Measurements from ENCODE around the gene DLK1.

DLK1 gene

DNA sequence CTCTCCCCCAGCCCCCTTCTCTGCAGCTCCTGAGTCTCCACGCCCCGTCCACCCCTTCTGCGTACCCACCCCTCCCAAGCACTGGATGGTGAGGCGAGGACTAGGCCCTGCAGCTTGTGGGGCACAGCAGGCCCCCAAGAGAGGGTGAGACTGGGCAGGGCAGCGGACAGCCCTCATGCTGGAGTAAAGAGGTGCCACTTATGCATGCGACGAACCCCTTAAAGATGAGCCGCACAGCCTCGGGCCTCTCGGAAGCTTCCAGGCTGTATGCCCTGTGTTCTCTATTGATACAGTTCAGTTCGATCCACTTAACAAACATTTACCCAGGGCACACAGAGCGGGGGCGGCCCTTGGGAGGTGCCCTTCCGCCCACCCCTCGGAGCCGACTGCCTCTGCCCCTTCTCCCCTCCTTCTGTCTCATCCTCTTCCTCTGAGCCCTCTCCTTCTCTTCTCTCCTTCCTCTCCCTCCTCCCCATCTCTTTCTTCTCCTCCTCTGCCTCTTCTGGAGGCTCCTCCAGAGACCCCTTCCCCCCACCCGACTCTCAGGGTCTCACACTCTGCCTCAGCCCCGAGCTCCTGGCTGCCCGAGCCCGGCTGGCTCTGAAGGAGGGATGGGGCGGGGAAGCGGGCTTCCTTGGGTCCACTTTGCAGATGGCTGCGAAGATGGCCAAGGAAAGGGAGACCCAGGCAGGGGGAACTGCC lies 32.7 kb upstream of the DLK1 start:
- DNase-seq (ENCODE audit: low read depth) = no peak

DNA sequence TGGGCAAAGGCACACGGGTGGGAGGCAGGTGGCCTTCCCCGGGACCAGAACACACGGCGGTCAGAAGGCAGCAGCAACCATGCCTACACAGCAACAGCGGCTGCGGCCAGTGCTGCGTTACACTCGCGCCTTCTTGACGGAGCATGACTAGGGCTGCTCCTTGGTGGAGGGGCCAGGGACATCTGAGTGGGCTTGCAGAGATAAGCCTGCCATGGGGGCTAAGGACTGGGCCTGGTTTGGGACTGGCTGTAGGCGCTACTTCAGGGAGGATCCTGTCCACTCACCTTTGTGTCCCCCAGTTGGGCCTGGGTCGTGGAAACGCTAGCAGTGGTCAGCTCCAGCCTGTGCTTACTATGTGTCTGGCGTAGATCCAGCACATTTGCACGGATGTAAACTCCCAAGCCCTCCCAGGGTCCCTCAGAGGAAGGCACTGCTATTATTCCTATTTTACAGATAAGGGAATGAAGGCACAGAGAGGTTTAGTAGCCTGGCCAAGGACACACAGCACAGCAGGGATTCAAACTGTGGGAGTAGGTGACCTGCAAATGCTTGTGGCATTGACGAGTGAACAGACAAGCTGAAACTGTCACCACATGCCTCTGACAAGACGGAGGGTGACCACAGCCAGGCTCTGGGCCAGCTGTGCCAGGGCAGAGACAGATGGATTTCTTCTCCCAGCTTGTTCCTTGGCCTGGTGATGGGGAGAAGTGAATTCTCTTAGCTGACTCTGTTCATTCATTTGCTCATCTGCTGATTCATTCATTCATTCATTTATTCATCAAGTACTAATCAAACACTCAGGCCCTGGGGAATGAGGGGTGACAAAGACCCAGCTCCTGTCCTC lies 31.9 kb upstream of the DLK1 start:
- no peak for DNase-seq (ENCODE audit: low read depth)

DNA sequence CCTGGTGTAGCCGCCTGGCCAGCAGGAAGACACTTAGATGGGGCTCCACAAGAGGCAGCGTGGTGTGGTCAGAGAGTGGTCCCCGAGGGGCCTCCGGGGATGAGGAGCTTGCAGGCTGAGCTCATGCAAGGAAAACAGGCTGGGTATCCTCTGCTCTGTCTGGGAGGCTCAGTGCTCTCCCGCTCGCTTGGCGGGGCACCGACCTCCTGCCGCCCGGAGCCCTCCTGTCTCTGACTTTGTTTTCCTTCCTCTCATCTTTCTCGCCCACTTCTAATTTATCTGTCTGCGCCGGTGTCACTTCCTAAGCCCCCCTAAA lies 31.3 kb upstream of the DLK1 start:
- no peak for DNase-seq (ENCODE audit: low read depth)

DNA sequence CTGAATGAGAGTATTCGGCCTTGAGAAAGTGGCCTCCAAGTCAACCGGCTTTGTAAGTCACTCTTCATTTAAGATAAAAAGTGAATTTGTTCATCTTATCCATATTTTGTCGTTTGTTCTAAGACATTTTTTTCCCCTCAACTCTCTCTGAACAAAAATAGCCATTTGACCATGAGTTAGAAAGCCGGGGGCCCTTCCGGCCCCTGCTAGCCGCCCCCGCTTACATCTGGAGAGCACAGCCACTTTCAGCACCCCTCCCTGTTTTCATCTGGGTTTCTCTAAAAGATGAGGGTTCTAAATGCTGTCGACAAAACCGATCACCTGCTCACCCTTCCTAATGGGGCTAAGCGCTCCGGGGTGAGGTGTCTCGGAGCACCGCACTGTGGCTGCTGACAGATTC lies 30.7 kb upstream of the DLK1 start:
- no peak for DNase-seq (ENCODE audit: low read depth)

DNA sequence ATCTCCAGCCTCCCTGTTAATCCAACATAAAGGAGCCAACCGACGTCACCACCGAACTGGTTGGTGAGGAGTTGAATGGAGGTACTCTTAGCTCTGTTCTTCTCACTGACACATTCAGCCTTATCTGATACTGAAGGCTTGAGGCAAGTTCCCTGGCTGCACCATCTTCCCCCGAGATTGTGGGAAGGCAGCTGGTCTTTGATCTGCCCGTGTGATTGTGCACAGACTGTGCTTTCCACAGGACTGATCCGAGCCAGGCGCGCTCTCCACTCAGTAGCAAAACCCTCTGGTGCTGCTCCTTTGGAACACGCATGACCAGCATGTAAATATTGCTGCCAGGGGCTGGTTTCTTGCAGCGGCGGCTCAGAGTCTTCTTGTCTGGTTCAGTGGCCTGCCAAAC lies 30.1 kb upstream of the DLK1 start:
- DNase-seq (ENCODE audit: low read depth) = no peak

DNA sequence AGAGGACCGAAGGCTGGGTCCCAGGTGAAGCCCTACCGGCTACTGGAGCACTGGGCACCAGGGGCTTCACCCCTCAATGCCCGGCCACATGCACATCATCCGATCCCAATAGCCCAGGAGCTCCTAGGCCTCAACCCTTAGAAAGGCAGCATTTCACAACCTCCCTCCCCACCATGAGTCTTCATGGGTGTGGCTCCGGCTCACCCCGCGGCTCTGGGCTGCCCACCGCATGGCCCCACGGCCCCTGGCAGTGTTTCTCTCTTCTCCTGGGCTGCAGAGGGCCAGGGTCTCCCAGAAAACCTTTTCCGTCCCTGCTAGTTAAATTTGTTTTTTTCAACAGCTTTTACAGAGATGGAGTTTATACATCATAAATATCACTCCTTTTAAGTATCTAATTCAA lies 28.6 kb upstream of the DLK1 start:
- DNase-seq (ENCODE audit: low read depth) = no peak

DNA sequence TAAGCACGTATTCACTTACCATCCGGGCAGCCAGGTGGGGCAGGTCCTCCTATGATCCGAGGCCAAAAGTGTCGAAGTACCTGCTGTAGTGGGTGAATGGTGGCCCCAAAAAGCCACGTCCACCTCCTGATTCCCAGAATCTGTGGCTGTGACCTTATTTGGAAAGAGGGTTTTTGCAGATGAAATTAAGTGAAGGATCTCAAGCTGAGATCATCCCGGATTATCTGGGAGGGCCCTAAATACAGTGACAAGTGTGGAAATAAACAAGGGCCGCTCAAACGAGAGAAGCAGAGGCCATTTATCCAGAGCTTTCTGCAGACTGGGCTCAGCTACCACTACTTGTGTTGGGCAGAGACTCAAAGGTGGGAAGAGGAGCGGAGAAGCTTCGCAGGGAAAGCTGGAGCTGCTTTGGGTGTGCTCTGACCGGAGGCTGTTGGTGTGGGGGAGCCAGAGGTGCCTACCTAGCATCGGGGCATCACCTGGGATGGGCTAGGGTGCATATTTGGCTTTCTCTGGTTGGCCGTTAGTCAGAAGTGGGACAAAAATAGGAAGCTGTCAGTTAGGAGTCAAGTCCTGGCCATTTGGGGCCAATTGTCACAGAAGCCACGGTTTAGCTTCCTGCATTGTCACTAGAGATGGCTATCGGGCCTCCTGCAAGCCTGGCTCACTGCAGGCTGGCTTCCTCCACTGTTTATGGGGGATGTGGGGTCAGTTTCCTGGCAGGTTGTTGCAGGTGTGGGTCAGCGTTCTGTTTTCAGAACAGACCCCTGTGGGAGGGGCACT lies 27.8 kb upstream of the DLK1 start:
- DNase-seq (ENCODE audit: low read depth) = no peak

DNA sequence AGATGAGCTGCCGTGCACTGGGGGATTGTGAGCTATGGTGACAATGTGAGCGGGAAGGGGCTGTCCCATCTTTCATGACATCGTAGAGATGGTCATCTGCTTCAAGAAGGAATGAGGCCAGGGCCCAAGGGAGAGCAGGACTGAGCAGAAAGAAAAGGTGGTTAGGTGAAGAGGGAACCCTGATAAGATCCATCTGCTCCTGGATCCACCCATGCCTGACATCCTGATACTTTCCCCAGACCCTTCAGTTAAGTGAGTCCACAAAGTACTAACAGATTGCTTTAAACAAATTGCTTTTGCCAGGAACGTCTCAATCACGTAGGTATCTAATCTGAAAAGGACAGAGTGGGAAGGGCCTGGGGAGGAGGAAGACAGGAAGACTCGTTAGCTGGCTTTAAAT lies 25.4 kb upstream of the DLK1 start:
- no peak for DNase-seq (ENCODE audit: low read depth)

DNA sequence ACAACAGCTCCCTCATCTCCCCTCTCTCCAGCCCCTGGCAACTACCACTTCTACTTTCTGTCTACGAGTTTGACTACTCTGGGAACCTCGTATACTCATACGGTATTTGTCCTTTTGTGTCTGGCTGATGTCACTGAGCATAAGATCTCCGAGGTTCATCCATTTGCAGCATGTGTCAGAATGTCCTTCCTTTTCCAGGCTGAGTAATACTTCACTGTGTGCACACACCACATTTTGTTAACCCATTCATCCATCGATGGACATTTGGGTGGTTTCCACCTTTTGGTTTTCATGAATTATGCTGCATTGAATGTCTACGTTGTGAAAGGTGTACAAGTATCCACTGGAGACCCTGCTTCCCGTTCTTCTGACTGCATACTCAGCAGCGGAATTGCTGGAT lies 24.1 kb upstream of the DLK1 start:
- no peak for DNase-seq (ENCODE audit: low read depth)

DNA sequence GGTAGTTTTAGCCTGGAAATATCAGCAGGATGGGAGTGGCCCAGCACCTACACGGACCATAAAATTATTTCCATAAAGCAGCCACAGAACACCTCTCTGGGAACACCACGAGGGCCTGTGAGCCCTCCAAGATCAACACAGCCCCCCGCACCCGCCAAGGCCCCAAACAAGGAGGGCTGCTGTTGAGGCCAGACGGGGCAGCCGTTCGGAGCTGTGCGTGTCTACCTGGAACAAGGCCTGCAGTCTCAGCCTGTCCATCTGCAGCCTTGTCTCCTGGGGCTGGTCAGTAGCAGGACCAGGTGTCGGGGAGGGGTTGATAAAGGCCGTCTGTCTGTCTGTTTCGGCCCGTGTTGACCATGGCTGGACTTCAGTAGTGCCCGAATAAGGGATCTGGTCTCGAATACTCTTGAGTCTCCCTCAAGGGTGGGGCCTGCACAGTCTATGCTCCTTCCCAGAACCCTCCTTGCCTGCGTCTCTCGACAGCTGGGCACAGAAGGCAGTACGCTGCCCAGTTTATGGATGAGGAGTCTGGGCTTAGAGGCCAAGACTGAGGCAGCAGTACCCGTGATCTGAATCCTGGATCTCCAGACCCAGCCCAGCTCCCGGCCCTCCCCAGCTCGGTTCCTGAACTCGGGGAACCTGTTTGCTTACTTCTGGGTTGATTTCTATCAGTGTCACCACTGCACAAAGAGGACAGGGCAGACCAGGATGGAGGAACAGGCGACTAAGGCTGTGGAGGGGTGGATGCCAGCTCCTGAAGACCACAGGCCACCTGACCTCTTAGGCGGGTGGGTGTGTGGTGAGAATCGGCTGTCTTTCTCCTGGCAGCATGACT lies 23.1 kb upstream of the DLK1 start:
- DNase-seq (ENCODE audit: low read depth) = no peak

DNA sequence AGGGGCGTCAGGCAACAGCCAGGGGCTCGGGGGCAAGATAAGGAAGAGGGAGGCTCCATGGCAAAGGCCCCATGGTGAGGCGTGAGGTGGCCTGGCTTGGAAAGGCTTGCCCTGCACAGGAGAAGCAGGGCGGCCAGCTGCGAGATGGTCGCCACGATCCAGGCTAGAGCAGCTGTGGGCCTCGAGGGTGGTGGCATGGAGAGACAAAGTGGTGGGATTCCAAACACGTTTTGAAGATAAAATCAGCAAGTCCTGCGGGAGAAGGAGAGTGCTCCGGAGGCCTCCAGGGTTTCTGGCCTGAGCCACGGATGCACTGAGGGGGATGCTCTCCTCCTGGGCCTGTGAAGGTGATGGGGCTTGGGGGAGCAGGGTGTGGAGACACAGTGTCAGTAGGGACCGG lies 20.5 kb upstream of the DLK1 start:
- DNase-seq (ENCODE audit: low read depth) = no peak

DNA sequence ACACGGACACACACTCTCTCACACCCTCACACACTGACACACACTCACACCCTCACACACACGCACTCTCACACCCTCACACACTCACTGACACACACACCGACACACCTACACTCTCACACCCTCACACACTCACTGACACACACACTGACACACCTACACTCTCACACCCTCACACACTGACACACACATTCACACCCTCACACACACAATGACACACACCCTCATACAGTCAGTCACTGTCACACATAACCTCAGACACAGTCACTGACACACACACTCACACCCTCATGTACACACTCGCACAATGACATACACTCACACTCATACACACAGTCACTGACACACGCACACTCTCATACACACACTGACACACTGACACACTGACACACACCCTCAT lies 19.8 kb upstream of the DLK1 start:
- DNase-seq (ENCODE audit: low read depth) = no peak

DNA sequence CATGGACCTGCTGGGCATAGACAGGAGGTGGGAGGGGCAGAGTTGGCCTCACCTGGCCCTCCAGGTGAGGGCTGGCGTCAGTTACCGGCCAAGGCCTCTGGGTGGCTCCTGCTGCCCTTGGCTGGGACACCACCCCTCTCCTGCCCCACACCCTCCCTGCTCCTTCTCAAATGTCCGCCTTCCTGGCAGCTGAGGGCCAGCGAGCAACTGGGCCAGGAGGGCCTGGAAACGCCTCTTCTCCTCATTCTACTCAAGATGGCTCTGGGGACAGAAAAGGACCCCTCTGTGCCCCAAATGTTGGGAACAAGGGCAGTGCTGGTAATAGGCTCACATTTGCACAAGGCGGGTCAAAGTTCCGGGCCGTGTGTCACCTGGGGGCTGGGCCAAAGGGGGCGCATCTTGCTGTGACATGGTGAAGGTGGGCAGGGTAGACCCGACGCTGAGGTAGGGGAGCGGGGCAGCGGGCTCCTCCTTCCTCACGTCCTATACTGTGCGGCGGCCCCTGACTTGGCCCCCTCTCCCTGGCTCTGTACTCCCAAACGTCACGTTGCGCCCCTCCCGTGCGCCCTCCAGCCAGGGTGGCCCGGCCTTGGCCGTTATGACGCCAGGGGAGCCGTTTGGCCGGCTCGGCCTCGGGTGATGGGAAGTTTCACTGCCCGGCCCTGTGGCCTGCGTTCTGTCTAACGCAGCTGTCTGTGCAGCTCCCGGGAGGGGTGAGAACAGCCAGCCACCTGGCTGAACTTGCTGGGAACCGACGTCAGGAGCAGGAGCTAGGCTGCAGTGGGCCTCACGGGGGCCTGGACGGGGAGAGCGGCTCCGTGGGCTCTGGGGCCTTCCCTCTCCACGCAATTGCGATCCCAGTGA lies 18.0 kb upstream of the DLK1 start:
- DNase-seq (ENCODE audit: low read depth) = no peak

DNA sequence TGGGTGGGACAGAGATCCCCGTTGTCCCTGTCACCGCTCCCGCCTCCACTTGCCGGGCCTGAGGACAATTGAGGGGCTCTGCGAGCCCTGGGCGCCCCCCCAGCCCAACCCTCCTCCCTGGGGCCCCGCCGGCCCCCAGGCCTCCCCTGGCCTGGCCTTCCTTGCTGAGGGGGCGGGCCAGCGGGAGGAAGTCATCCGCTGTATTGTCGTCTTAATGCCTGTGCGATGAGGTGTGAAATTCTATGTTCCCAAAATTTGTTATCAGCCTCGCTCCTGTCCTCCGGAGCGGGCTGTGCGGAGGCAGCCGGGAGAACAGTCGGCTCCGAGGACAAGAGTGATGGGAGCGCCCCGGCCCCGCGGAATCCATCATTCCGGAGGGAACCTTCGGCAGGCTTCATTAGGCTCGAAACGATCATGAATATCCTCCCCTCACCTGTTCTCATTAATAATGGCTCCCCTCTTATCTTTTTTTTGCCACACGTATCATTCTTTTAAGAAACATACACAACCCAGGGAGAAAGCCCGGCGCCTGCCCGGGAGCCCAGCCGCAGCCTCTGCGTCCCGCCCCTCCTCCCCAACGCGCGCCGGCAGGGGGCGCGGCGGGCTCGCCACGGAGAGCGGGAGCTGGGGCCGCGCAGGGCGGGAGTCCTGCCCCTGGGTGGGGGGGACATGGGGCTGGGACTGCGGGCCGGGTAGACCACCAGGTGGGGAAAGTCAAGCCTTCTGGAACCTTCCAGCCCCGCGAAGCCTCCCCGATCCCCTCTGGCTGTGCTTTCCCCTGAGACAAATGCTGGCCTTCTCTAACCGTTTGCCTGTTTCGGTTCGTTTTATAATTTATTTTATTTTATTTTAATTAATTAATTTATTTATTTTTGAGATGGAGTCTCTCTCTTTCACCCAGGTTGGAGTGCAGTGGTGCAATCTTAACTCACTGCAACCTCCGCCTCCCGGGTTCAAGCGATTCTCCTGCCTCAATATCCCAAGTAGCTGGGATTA lies 17.1 kb upstream of the DLK1 start:
- peak; percentile 18 for DNase-seq (ENCODE audit: low read depth)

DNA sequence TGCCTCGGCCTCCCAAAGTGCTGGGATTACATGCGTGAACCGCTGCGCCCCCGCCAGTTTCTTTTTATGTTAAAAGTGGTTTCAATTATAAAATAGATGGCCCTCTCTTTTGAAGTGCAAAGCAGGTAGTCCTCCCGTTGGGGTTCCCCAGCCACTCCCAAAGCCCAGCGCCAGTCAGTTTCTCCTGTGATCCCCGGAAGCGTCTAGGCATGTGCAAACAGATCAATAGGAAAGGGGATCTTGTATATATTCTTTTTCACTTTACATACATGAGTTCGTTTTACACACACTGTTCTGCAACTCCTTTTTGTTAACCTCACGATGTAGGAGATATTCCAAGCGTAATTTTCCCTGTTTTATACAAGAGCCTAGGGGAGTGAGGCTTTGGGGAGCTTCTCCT lies 16.3 kb upstream of the DLK1 start:
- DNase-seq (ENCODE audit: low read depth) = no peak

DNA sequence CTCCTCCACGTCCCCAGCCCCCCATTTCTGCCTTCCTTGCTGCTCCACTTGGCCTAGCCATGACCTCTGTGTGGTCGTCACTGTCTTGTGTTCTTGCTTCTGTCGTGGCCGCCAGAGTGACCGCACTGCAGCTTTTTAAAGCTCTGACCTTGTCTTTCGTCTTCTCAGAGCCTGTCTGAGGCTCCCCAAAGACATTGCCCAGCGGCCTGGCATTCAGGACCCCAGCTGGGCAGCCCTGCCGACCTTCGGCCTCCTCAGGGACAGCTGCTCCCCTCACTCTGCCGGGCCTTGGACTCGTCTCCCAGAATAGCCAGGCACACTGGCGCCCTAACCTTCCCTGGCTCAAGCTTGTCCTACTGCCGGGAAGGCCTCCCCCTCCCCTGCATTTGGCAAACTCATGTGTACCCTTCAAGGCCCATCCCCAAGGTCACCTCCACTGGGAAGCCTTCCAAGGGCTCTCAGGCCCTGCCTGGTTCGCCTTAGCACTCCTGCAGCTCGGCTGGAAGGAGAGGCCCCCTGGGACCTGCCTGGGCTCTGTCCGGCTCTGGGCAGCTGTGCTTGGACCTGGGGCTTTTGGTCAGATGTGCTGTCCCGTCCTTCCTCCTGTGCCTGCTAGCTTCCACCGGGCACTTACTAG lies 15.7 kb upstream of the DLK1 start:
- DNase-seq (ENCODE audit: low read depth) = no peak

DNA sequence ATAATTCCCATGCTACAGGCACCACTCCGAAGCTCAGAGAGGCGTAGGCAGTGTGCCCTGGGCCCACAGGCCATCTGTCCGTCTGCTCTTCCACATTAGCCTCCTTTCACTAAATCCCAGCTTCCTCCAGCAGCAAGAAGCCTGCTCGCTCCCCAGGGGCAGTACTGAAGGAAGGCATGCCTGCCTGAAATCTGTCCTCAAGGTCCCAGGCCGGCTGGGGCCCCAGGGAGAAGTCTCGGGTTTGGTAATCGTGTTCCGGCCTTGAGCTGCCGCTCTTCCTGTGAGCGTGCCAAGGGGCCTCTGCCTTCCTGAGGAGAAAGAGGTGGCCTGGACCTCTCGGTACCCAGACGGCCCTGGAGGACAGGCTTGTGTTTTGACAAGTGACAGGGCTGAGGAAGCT lies 15.2 kb upstream of the DLK1 start:
- no peak for DNase-seq (ENCODE audit: low read depth)

DNA sequence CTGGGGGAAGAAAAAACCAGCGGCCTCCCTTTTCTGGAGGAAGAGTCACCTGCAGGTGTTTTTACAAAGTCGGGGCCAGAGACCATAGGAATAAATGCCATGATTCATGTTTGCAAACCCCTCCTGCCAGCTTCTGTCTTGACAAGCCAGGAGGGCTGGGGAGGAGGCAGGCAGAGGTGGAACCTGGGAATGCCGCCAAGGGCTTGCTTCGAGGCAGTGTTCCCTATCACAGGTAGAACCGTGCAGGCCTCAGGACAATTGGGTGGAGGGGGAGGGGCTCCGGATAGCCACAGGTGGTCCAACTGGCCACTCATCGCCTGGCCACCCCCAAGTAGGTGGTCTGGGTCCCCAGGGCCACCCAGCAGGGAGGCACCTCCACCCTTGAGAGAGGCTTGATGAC lies 14.2 kb upstream of the DLK1 start:
- DNase-seq (ENCODE audit: low read depth) = no peak

DNA sequence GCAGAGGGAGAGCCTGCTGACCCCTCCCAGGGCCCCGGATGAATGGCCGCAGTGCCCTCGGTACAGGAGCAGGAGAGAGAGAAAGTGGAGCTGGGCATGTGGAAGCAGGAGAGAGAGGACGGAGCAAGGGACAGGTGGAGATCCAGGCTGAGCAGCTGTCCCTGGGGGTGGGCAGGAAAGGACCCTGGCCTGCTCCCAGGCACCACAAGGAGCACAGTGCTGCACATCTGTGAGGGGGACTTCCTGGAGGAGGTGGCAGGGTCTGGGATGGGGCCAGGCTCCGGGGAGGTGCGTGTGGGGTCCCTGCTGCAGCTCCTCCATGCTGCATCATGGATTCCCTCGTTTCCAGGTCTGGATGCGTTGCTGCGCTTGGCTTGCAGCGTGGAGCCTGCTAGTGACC lies 13.0 kb upstream of the DLK1 start:
- DNase-seq (ENCODE audit: low read depth) = no peak
